GM12878 (cell line): ENCODE results near the gene CLMP. TPM values are rescaled to one million over a fixed set of nuclear protein-coding genes. Genes with fewer than 3 reads are reported as not detected.

ENCODE experiments used
- ATAC-seq: fragments of 200-7000 bp; cut with Tn5 transposase; 3 replicates; pipeline ENCODE4 v1.9.1; 2020; ENCODE audit warnings: mild to moderate bottlenecking, moderate library complexity
- BruUV-seq: library from RNA; stranded (reverse); fragments of 400-500 nt; replicated peaks from 2 replicates; lab custom pipeline; 2021; lab: Mats Ljungman, UMichigan
- CTCF ChIA-PET: fragments of 300-600 bp; sonication (Branson Sonifier 250); formaldehyde crosslinking; extraction: SDS; loops from one replicate; lab custom pipeline; 2021; ENCODE audit warnings: inconsistent platforms; lab: Yijun Ruan, JAX
- POLR2A ChIA-PET: fragments of 350-600 bp; formaldehyde crosslinking; extraction: SDS; loops from one replicate; lab custom pipeline; 2021; ENCODE audit warnings: inconsistent platforms; lab: Charles Lee
- RAD21 ChIA-PET: fragments of 300-600 bp; sonication (Branson Sonifier 250); formaldehyde crosslinking; loops from one replicate; lab custom pipeline; 2023; ENCODE audit warnings: antibody characterized with exemption; ENCODE audit not compliant: unreplicated experiment; lab: Charles Lee
- SMC1A ChIA-PET: fragments of 300-600 bp; sonication (Branson Sonifier 250); formaldehyde crosslinking; loops from one replicate; lab custom pipeline; 2023; ENCODE audit not compliant: unreplicated experiment, uncharacterized antibody; lab: Charles Lee
- DNase-seq: peaks from one replicate; pipeline ENCODE4 v3.0.0-alpha.2; 2011; ENCODE audit warnings: low read depth, low spot score
- FAIRE-seq: peaks from 3 replicates; lab custom pipeline; 2011; peaks lifted over from hg19 to GRCh38; lab: Jason Lieb, UNC
- H2AFZ ChIP-seq: 2 replicates; pipeline ENCODE4 v1.6.0; 2011; ENCODE audit warnings: low read depth, low read length, control low read depth; ENCODE audit not compliant: control insufficient read depth
- H3K27ac ChIP-seq: 2 replicates; pipeline ENCODE4 v1.5.1; 2011; ENCODE audit warnings: control low read depth; ENCODE audit not compliant: control insufficient read depth, insufficient read depth
- H3K27me3 ChIP-seq, 2 experiments: replicated peaks in 1 of 2; 2 replicates each; pipeline versions ENCODE4 v1.6.0 to v1.6.1; 2011; ENCODE audit warnings: low read length in 1 of 2; ENCODE audit not compliant: control insufficient read depth in 2 of 2, insufficient read depth in 2 of 2
- H3K36me3 ChIP-seq, 2 experiments: 2 replicates each; pipeline ENCODE4 v1.5.1; 2011; ENCODE audit warnings: low read length in 1 of 2; ENCODE audit not compliant: control insufficient read depth in 2 of 2, insufficient read depth in 2 of 2
- H3K4me1 ChIP-seq: 2 replicates; pipeline ENCODE4 v1.6.1; 2011; ENCODE audit warnings: mild to moderate bottlenecking, low read length, moderate library complexity, mixed read lengths; ENCODE audit not compliant: control insufficient read depth, insufficient read depth
- H3K4me2 ChIP-seq: 2 replicates; pipeline ENCODE4 v1.6.0; 2011; ENCODE audit warnings: control low read depth; ENCODE audit not compliant: control insufficient read depth, insufficient read depth
- H3K4me3 ChIP-seq: fragments of 200-600 bp; sonication (generic); 2 replicates; pipeline ENCODE4 v1.5.1; 2016
- H3K79me2 ChIP-seq: 2 replicates; pipeline ENCODE4 v1.6.0; 2011; ENCODE audit warnings: low read length; ENCODE audit not compliant: control insufficient read depth, insufficient read depth
- H3K9ac ChIP-seq: 2 replicates; pipeline ENCODE4 v1.8.0; 2011; ENCODE audit warnings: low read length, control low read depth, mixed read lengths; ENCODE audit not compliant: control insufficient read depth, insufficient read depth
- H3K9me3 ChIP-seq: replicated peaks from 3 replicates; pipeline ENCODE4 v1.5.1; 2011; ENCODE audit warnings: mild to moderate bottlenecking, low read length; ENCODE audit not compliant: control insufficient read depth, insufficient read depth
- H4K20me1 ChIP-seq: 2 replicates; pipeline ENCODE4 v1.6.0; 2011; ENCODE audit not compliant: control insufficient read depth, insufficient read depth
- CTCF ChIP-seq, 3 experiments: IDR thresholded peaks in 2 of 3; conservative IDR thresholded peaks in 1 of 3; 2 replicates each; pipeline ENCODE4 v1.5.1; 2011; ENCODE audit warnings: low read depth in 3 of 3, low read length in 3 of 3, mild to moderate bottlenecking in 3 of 3, control low read depth in 2 of 3, moderate library complexity in 2 of 3, inconsistent platforms in 1 of 3, mixed read lengths in 1 of 3; ENCODE audit not compliant: control insufficient read depth in 2 of 3, insufficient read depth in 1 of 3; ENCODE audit errors: extremely low read depth in 1 of 3
- JUND ChIP-seq: IDR thresholded peaks from 2 replicates; pipeline ENCODE4 v1.6.1; 2012; ENCODE audit warnings: low read depth, mild to moderate bottlenecking, low read length, improper control_type of control experiment, moderate library complexity
- MAX ChIP-seq: IDR thresholded peaks from 2 replicates; pipeline ENCODE4 v1.6.1; 2012; ENCODE audit warnings: low read depth, low read length, improper control_type of control experiment
- YBX1 ChIP-seq: fragments of 450-650 bp; IDR thresholded peaks from 2 replicates; pipeline ENCODE4 v1.6.1; 2016; ENCODE audit warnings: antibody characterized with exemption
- ZNF217 ChIP-seq: fragments of 450-650 bp; IDR thresholded peaks from 2 replicates; pipeline ENCODE4 v1.6.1; 2017; ENCODE audit warnings: antibody characterized with exemption, mild to moderate bottlenecking
- WGBS: methylation state at CpG from one replicate; pipeline ENCODE4 v1.1.6; 2016; ENCODE audit warnings: low lambda C conversion rate; ENCODE audit not compliant: insufficient replicate concordance, insufficient coverage; ENCODE audit errors: missing lambda C conversion rate; 5-methylcytosine and 5-hydroxymethylcytosine counted together
- in situ Hi-C: fragments of 300-500 bp; cut with MboI; formaldehyde crosslinking; loops from 9 replicates; pipeline ENCODE4 v1.14.3; 2018; ENCODE audit warnings: mixed read lengths
- intact Hi-C: fragments of 100-400 bp; cut with micrococcal nuclease; formaldehyde crosslinking; loops from one replicate; pipeline ENCODE4 v1.14.2; 2022; ENCODE audit not compliant: unreplicated experiment
- polyA plus RNA-seq, 11 experiments: library from polyadenylated mRNA; depleted of rRNA in 4 of 11; unstranded in 6 of 11; stranded (reverse) in 5 of 11; fragments of >200 nt; fragmentation: Nextera tagmentation in 4 of 11; fragmentation: Illumina TruSeq in 1 of 11; extraction: Ambion mirVana in 4 of 11; extraction: Trizol in 1 of 11; gene quantifications; 1 replicate in 1 of 11; 2 replicates in 10 of 11; pipeline versions ENCODE4 v1.2.1 to v1.2.3, GENCODE V29; 2011 to 2016; ENCODE audit warnings: inconsistent platforms in 2 of 11, missing spikeins in 2 of 11, low read depth in 1 of 11
- total RNA-seq, 4 experiments: library from RNA; depleted of rRNA in 3 of 4; stranded (reverse); fragments of >200 nt in 3 of 4; fragmentation: Illumina TruSeq in 1 of 4; extraction: Trizol in 1 of 4; gene quantifications; 2 replicates each; pipeline versions ENCODE4 v1.2.1 to v1.2.3, GENCODE V29; 2013 to 2021

CLMP gene
- total and polyA plus RNA-seq, 10 of the 15 experiments (the other 5 are each of a cell fraction or from before 2014, with no cell fraction given): 0.01 to 0.71 (median 0.20) TPM; not detected in 4

- Histone ChIP-seq H3K27me3 (peaks cover 2 to 3% of the 10 kb centered on the region in 2 experiments; a peak in 3 of 4 replicates), H3K4me3 (no peak overlapping the region), H3K27ac (no peak overlapping the region), H3K9ac (no peak overlapping the region), H3K4me1 (0 out of 2 replicates have a peak, but pooled peaks cover 3% of the 10 kb centered on the region), H3K79me2 (no peaks in the 10 kb centered on the region), H4K20me1 (no peaks in the 10 kb centered on the region), H3K4me2 (no peak overlapping the region), H2AFZ (no peak overlapping the region), H3K36me3 (no peaks in the 10 kb centered on the region), H3K9me3 (no peaks in the 10 kb centered on the region)
- ChIA-PET RAD21 (no interaction called here), POLR2A (no interaction called here), CTCF (no interaction called here), SMC1A (interaction anchor here (0.5 to 0.7 kb wide), 2 partner anchors 22 to 1061 kb away, joined by 3 read pairs; no protein-coding TSS in a partner anchor)
- in situ Hi-C loops: no loop called here
- ATAC-seq (no peak), DNase-seq (no peak), FAIRE-seq (no peak)
- intact Hi-C loops: no loop called here
- TF ChIP-seq YBX1: no peak
- TF ChIP-seq CTCF (IDR thresholded peaks at IDR 0.05 in 2 of 3, conservative IDR thresholded peaks at IDR 0.05 in 1 of 3; ENCODE audit: control insufficient read depth in 2 of 3, extremely low read depth in 1 of 3, insufficient read depth in 1 of 3, low read depth in 3 of 3, low read length in 3 of 3): no peak
- no peak for TF ChIP-seq JUND
- no peak for TF ChIP-seq MAX
- TF ChIP-seq ZNF217: no peak
- WGBS: 24% methylated on average over 4 of the region's 4 CpGs
- BruUV-seq: no TSS peak
These were observed 19.3 kb upstream of the CLMP start for GRCh38 chr11:123214396-123214795.
